Measurements from ENCODE around the gene OR7G2. TPM values are rescaled to one million over a fixed set of nuclear protein-coding genes. Genes with fewer than 3 reads are reported as not detected.
"Not testable (repeated sequence)": the region's sequence is repeated elsewhere in the genome, so short reads cannot be mapped to it uniquely, and the experiment has no call there.

OR7G2 gene
- total and polyA plus RNA-seq, 5 donors = not detected

DNA sequence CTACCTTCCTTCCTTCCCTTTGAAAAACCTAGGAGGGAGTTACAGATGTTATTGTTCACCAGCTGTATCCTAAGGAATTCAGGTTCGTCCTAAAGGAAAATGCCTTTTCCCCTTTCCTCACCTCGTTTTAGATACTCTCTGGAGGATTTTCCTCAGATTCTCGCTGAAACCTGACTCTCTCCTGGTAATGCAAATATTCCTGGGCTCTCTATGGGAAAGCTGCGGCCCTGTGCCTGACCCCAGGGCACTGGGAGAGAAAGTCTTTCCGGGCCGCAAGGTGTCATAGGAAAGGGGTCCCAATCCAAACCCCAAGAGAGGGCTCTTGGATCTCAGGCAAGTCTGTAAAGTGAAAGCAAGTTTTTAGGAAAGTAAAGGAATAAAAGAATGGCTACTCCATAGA, 33.5 kb downstream of the OR7G2 start:
- DNase-seq (no peak), ATAC-seq (no peak)
- intact Hi-C loops (cut with DNase I) = loop anchor here in 1 of 4 donors (10.0 kb wide), 1 partner anchor 419 kb away; no protein-coding TSS in a partner anchor
- Histone ChIP-seq H3K4me3 (ENCODE audit: low read length) (no peak overlapping the region), H3K27me3 (ENCODE audit: control insufficient read depth, insufficient read depth) (no peaks in the 10 kb centered on the region), H3K27ac (ENCODE audit: low read length) (no peak overlapping the region), H3K4me1 (ENCODE audit: control insufficient read depth, insufficient read depth, low read length) (peaks cover 6% of the 10 kb centered on the region), H3K9me3 (ENCODE audit: control insufficient read depth, low read length) (no peaks in the 10 kb centered on the region)
- 60% methylated on average over 6 of the region's 6 CpGs for WGBS

DNA sequence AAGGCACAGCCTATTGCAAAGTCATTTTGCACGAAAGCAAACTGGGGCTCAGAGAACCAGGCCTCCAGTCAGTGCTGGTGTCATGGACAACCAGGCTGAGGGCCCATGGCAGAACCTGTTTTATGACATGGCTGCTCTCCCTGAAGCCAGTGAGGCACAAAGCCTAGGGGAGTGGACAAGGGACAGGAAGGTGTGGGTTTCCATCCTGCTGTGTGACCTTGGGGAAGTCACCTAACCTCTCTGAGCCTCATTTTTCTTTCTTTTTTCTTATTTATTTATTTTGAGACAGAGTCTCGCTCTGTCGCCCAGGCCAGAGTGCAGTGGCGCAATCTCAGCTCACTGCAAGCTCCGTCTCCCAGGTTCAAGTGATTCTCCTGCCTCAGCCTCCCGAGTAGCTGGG, 35.6 kb downstream of the OR7G2 start:
- not testable (repeated sequence) for ATAC-seq; DNase-seq; H3K9me3 ChIP-seq (ENCODE audit: control insufficient read depth, low read length); H3K4me1 ChIP-seq (ENCODE audit: control insufficient read depth, insufficient read depth, low read length); H3K27ac ChIP-seq (ENCODE audit: low read length); H3K4me3 ChIP-seq (ENCODE audit: low read length); H3K27me3 ChIP-seq (ENCODE audit: control insufficient read depth, insufficient read depth)
- intact Hi-C loops (cut with DNase I) = loop anchor here in 1 of 4 donors (10.0 kb wide), 1 partner anchor 417 kb away; no protein-coding TSS in a partner anchor
- 87% methylated on average over 6 of the region's 6 CpGs for WGBS

DNA sequence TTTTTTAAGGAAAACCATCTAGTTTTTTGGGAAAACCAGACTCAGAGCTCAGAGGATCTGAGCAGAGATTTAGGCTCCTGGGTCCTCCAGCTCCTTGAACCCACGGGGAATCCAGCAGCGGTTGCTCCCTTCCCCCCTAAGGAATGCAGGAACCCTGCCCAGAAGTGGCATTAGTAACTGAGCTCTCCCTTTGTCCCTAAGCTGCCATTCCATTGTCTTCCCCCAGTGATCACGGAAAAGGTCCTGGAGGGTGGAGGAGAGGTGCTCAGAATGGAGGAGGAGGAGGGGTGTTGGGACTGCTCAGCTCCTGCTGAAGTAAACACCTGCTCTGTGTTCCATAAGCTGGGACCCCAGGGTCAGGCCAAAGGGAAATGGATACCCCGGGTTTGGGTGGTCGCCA, 37.2 kb downstream of the OR7G2 start:
- no peak overlapping the region for H3K4me3 ChIP-seq (ENCODE audit: low read length)
- DNase-seq (no peak), ATAC-seq (no peak)
- no peaks in the 10 kb centered on the region for H3K27me3 ChIP-seq (ENCODE audit: control insufficient read depth, insufficient read depth)
- H3K27ac ChIP-seq (ENCODE audit: low read length) = no peak overlapping the region
- H3K4me1 ChIP-seq (ENCODE audit: control insufficient read depth, insufficient read depth, low read length) = no peaks in the 10 kb centered on the region
- intact Hi-C loops (cut with DNase I) = loop anchor here in 1 of 4 donors (10.0 kb wide), 1 partner anchor 415 kb away; no protein-coding TSS in a partner anchor
- 37% methylated on average over 5 of the region's 5 CpGs for WGBS
- H3K9me3 ChIP-seq (ENCODE audit: control insufficient read depth, low read length) = no peaks in the 10 kb centered on the region

DNA sequence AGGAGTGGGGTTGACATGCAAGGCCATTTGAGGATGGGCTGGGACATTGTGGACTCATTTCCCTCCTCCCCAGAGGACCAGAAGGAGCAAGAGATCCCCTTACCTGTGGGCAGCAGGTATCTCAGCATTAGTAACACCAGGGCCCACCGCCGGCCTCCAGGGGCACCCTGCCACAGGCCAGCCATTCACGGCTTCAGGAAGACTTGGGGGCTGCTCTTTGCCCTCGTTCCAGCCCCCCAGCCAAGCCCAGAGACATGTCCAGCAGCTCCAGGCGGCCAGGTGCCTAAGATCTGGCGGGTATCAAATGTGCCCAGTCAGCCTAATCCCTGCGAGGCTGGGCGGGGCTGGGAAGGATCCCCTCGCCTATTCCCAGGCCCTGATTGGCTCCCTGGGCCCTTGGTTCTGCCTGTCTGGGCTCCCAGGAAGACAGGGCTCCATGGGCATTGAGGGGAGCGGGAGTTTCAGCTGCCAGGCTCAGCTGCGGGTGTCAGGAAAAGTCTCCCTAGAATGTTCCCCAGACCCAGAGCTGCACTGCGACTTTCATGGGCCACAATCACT, 41.7 kb downstream of the OR7G2 start:
- Histone ChIP-seq H3K27ac (ENCODE audit: low read length) (no peak overlapping the region), H3K27me3 (ENCODE audit: control insufficient read depth, insufficient read depth) (no peaks in the 10 kb centered on the region), H3K4me3 (ENCODE audit: low read length) (no peak overlapping the region), H3K9me3 (ENCODE audit: control insufficient read depth, low read length) (no peaks in the 10 kb centered on the region), H3K4me1 (ENCODE audit: control insufficient read depth, insufficient read depth, low read length) (no peaks in the 10 kb centered on the region)
- ATAC-seq (no peak), DNase-seq (no peak)
- intact Hi-C loops (cut with DNase I) = no loop called here
- WGBS = 74% methylated on average over 12 of the region's 12 CpGs

DNA sequence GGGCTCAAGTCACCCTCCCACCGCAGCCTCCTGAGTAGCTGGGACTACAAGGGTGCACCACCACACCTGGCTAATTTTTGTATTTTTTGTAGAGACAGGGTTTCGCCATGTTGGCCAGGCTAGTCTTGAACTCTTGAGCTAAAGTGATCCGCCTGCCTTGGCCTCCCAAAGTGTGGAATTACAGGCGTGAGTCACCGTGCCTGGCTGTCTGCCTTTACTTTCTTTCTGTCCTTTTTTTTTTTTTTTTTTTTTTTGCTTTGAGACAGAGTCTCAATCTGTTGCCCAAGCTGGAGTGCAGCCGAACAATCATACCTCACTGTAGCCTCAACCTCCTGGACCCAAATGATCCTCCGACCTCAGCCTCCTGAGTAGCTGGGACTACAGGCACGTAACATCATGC, 45.4 kb downstream of the OR7G2 start:
- Histone ChIP-seq H3K4me1 (ENCODE audit: control insufficient read depth, insufficient read depth, low read length) (no peaks in the 10 kb centered on the region), H3K4me3 (ENCODE audit: low read length) (no peak overlapping the region), H3K27ac (ENCODE audit: low read length) (no peak overlapping the region), H3K27me3 (ENCODE audit: control insufficient read depth, insufficient read depth) (no peaks in the 10 kb centered on the region), H3K9me3 (ENCODE audit: control insufficient read depth, low read length) (no peaks in the 10 kb centered on the region)
- ATAC-seq (no peak), DNase-seq (no peak)
- 83% methylated on average over 8 of the region's 8 CpGs for WGBS
- intact Hi-C loops (cut with DNase I) = no loop called here

DNA sequence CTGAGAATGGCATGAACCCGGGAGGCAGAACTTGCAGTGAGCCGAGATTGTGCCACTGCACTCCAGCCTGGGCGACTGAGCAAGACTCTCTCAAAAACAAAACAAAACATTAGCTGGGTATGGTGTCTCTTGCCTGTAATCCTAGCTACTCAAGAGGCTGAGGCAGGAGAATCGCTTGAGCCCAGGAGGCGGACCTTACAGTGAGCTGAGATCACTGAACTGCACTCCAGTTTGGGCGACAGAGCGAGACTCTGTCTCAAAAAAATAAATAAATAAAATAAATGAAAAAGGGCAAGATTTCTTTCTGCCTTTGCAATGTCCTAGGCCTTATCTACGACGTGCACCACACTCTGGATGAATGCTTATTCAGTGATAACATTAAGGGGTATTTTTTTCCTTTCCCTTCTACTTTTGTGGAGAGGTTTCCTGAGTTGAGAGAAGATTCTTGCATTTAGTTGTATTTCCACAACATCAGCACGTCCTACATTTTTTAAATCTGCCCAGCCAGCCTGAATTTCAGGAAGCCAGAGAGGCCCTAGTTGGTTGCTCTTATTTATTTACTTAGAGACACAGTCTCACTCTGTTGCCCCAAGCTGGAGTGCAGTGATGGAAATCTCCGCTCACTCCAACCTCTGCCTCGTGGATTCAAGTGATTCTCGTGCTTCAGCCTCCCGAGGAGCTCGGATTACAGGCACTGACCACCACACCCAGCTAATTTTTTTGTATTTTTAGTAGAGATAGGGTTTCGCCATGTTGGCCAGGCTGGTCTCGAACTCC, 46.5 kb downstream of the OR7G2 start:
- ATAC-seq (peak in 1 of 2 donors; percentile 69), DNase-seq (no peak)
- no peaks in the 10 kb centered on the region for H3K4me1 ChIP-seq (ENCODE audit: control insufficient read depth, insufficient read depth, low read length)
- intact Hi-C loops (cut with DNase I) = no loop called here
- no peak overlapping the region for H3K4me3 ChIP-seq (ENCODE audit: low read length)
- H3K9me3 ChIP-seq (ENCODE audit: control insufficient read depth, low read length) = no peaks in the 10 kb centered on the region
- no peak overlapping the region for H3K27ac ChIP-seq (ENCODE audit: low read length)
- no peaks in the 10 kb centered on the region for H3K27me3 ChIP-seq (ENCODE audit: control insufficient read depth, insufficient read depth)
- 49% methylated on average over 17 of the region's 17 CpGs for WGBS

DNA sequence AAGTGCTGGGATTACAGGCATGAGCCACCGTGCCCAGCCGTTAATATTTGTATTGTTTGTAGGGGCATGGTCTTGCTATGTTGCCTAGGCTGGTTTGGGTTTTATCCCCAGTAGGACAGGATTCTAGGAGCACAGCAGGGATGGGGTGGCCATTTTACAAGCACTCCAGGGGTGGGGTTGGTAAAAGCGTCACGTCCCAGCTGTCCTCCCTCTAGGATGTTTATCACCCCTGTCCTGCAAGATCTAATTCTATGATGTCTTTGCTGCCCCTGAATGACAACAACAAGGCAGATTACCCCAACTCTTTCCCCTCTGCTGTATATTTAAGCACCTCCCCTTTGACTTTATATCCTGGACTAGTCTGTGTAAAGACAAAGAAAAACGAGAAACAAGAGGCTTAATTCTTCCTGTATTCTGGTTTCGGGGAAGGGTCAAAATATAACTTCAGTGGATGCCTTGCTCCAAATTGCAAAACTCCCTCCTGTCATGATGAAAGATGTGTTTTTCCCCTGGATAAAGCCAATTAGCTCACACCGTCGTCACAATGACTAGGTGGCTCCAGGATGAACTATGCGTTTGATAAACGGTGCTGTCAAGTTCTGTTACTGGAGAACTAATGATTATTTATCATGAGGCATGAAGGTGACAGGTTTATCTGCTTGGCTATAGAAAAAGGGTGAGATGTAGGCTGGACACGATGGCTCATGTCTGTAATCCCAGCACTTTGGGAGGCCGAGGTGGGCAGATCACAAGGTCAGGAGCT, 48.2 kb downstream of the OR7G2 start:
- Histone ChIP-seq H3K27me3 (ENCODE audit: control insufficient read depth, insufficient read depth) (no peaks in the 10 kb centered on the region), H3K9me3 (ENCODE audit: control insufficient read depth, low read length) (no peaks in the 10 kb centered on the region), H3K4me1 (ENCODE audit: control insufficient read depth, insufficient read depth, low read length) (no peaks in the 10 kb centered on the region), H3K4me3 (ENCODE audit: low read length) (no peak overlapping the region), H3K27ac (ENCODE audit: low read length) (no peak overlapping the region)
- intact Hi-C loops (cut with DNase I) = no loop called here
- no peak for DNase-seq
- ATAC-seq = no peak
- WGBS = 42% methylated on average over 12 of the region's 12 CpGs

DNA sequence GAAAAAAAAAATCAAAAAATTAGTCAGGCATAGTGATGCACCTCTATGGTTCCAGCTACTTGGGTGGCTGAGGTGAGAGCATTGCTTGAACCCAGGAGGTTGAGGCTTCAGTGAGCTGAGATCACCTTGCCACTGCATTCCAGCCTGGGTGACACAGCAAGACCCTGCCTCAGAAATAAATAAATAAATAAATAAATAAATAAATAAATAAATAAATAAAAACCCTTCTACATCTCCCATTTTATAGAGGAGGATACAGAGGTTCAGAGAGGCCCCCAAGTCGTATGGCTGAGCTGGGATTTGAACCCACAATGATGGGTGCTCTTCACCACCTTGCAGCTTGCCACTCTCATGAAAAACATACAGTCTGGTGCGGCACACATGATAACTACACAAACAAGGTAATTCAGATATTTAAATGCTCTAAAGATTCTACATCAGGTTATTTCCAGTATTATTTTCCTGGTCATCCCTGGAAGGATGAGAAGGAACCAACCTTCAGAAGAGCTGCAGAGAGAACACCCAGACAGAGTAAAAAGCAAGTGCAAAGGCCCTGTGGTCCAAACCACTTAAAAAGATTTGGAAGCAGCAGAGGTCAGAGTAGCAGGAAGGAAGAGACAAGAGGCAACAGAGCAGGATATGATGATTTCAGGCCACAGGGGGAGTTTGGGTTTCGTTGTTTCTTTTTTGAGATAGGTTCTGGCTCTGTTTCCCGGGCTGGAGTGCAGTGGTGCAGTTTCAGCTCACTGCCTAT, 49.6 kb downstream of the OR7G2 start:
- DNase-seq (no peak), ATAC-seq (no peak)
- Histone ChIP-seq H3K27ac (ENCODE audit: low read length) (no peak overlapping the region), H3K27me3 (ENCODE audit: control insufficient read depth, insufficient read depth) (no peaks in the 10 kb centered on the region), H3K9me3 (ENCODE audit: control insufficient read depth, low read length) (no peaks in the 10 kb centered on the region), H3K4me3 (ENCODE audit: low read length) (no peak overlapping the region), H3K4me1 (ENCODE audit: control insufficient read depth, insufficient read depth, low read length) (no peaks in the 10 kb centered on the region)
- intact Hi-C loops (cut with DNase I) = no loop called here
- 64% methylated on average over 4 of the region's 4 CpGs for WGBS

DNA sequence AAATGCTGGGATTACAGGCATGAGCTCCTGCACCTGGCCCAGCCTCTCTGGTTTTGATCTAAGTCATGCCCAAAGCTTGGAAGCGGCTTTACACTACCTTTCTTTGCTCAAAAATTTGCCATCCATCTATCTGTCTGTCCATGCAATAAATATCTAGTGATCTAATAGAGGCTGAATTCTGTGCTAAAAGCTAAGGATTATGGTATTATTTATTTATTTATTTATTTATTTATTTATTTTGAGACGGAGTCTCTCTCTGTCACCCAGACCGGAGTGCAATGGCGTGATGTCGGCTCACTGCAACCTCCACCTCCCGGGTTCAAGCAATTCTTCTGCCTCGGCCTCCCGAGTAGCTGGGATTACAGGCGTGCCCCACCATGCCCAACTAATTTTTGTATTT, 51.1 kb downstream of the OR7G2 start:
- ATAC-seq; intact Hi-C loops (cut with DNase I): not testable (repeated sequence)
- WGBS = 87% methylated on average over 9 of the region's 9 CpGs

DNA sequence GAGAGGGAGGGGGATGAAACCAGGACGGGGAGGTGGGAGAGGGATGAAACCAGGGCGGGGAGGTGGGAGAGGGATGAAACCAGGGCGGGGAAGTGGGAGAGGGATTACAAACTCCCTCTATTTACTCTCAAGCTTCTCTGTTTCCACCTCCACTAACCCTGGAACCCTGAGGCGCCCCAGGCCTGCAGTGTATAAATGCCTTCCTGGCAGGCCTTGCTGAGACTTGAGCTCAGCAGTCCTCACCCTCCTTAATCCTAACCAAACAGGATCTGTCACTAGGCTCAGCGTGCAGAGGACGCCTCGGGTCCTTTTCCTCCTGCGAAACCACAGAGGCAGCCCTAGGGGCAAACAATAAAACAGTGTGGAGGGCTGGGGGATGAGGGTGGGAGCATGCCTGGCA, 52.5 kb downstream of the OR7G2 start:
- no peaks in the 10 kb centered on the region for H3K4me1 ChIP-seq (ENCODE audit: control insufficient read depth, insufficient read depth, low read length)
- intact Hi-C loops (cut with DNase I) = no loop called here
- no peaks in the 10 kb centered on the region for H3K27me3 ChIP-seq (ENCODE audit: control insufficient read depth, insufficient read depth)
- no peaks in the 10 kb centered on the region for H3K9me3 ChIP-seq (ENCODE audit: control insufficient read depth, low read length)
- H3K4me3 ChIP-seq (ENCODE audit: low read length) = no peak overlapping the region
- whole genome bisulfite sequencing = 35% methylated on average over 8 of the region's 8 CpGs
- H3K27ac ChIP-seq (ENCODE audit: low read length) = no peak overlapping the region
- ATAC-seq (no peak), DNase-seq (no peak)

More for the DNA sequence above, 51.1 kb downstream of the OR7G2 start:
- H3K4me3 ChIP-seq (ENCODE audit: low read length); H3K27me3 ChIP-seq (ENCODE audit: control insufficient read depth, insufficient read depth); H3K9me3 ChIP-seq (ENCODE audit: control insufficient read depth, low read length); DNase-seq; H3K27ac ChIP-seq (ENCODE audit: low read length); H3K4me1 ChIP-seq (ENCODE audit: control insufficient read depth, insufficient read depth, low read length): not testable (repeated sequence)

All from right cardiac atrium (tissue), 5 donors.